GM06990 (cell line): ENCODE data around the gene RASGRP2.

Source experiments
- DNase-seq: peaks from one replicate; pipeline ENCODE4 v3.0.0-alpha.2; 2011; ENCODE audit not compliant: insufficient read length; ENCODE audit errors: extremely low read depth
- H3K27me3 ChIP-seq: replicated peaks from 2 replicates; pipeline ENCODE4 v1.6.0; 2011; ENCODE audit warnings: low read length; ENCODE audit not compliant: control insufficient read depth, insufficient read depth
- H3K36me3 ChIP-seq: 2 replicates; pipeline ENCODE4 v1.5.1; 2011; ENCODE audit warnings: low read length; ENCODE audit not compliant: control insufficient read depth, insufficient read depth
- H3K4me3 ChIP-seq: replicated peaks from 2 replicates; pipeline ENCODE4 v1.5.1; 2011; ENCODE audit warnings: low read depth, mild to moderate bottlenecking, control low read depth, low read length
- TF ChIP-seq, protein P1 (sequence below): IDR thresholded peaks from 2 replicates; pipeline ENCODE4 v1.5.1; 2011; ENCODE audit warnings: low read length, control low read depth, mild to moderate bottlenecking, inconsistent platforms; ENCODE audit not compliant: insufficient read depth, poor library complexity, severe bottlenecking

RASGRP2 gene

DNA sequence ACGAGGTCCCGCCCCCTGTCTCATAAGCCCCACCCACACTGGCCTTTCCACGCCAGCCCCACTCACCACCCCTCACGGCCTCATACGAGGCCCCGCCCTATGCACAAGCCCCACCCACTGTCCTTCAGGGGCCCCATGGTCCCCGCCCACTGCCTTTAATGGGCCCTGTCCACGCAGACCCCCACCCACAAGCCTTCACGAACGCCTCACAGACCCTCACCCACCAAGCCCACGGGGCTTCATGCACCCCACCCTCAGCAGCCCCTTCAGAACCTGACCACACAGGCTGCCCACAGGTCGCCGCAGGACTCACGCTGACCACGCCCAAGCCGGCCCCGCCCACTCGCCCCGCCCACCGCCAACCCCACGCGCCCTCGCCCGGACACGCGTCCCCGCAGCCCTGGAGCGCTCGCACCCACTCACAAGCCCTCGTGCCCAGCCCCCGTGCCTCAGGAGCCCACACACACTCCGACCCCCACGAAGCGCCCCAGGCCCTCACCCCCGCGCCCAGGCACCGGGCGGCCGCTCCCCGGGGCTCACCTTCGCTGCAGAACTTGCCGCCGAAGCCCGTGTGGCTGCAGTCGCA lies 31.4 kb downstream of the RASGRP2 start:
- Histone ChIP-seq H3K36me3 (no peaks in the 10 kb centered on the region), H3K27me3 (no peaks in the 10 kb centered on the region; the same call in none of the 2 replicates), H3K4me3 (no peak overlapping the region)
- TF ChIP-seq, protein P1, sequence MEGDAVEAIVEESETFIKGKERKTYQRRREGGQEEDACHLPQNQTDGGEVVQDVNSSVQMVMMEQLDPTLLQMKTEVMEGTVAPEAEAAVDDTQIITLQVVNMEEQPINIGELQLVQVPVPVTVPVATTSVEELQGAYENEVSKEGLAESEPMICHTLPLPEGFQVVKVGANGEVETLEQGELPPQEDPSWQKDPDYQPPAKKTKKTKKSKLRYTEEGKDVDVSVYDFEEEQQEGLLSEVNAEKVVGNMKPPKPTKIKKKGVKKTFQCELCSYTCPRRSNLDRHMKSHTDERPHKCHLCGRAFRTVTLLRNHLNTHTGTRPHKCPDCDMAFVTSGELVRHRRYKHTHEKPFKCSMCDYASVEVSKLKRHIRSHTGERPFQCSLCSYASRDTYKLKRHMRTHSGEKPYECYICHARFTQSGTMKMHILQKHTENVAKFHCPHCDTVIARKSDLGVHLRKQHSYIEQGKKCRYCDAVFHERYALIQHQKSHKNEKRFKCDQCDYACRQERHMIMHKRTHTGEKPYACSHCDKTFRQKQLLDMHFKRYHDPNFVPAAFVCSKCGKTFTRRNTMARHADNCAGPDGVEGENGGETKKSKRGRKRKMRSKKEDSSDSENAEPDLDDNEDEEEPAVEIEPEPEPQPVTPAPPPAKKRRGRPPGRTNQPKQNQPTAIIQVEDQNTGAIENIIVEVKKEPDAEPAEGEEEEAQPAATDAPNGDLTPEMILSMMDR = no peak
- DNase-seq = no peak

DNA sequence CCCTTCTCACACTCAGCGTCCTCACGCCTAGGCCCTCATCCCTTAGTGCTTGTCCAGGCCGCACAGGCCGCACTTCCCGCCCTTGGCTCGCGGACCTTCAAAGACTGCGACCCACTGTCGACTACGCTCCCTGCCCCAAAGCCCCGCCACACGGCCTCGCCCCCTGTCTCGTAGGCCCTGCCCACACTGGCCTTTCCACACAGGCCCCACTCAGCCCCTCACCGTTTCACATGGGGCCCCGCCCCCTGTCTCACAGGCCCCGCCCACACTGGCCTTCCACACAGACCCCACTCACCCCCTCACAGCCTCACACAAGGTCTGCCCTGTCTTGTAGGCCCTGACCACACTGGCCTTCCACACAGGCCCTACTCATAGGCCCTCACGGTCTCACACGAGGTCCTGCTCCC lies 32.0 kb downstream of the RASGRP2 start:
- no peaks in the 10 kb centered on the region for H3K36me3 ChIP-seq
- H3K27me3 ChIP-seq = no peaks in the 10 kb centered on the region; the same call in none of the 2 replicates
- no peak overlapping the region for H3K4me3 ChIP-seq
- TF ChIP-seq, protein P1 = no peak
- no peak for DNase-seq

DNA sequence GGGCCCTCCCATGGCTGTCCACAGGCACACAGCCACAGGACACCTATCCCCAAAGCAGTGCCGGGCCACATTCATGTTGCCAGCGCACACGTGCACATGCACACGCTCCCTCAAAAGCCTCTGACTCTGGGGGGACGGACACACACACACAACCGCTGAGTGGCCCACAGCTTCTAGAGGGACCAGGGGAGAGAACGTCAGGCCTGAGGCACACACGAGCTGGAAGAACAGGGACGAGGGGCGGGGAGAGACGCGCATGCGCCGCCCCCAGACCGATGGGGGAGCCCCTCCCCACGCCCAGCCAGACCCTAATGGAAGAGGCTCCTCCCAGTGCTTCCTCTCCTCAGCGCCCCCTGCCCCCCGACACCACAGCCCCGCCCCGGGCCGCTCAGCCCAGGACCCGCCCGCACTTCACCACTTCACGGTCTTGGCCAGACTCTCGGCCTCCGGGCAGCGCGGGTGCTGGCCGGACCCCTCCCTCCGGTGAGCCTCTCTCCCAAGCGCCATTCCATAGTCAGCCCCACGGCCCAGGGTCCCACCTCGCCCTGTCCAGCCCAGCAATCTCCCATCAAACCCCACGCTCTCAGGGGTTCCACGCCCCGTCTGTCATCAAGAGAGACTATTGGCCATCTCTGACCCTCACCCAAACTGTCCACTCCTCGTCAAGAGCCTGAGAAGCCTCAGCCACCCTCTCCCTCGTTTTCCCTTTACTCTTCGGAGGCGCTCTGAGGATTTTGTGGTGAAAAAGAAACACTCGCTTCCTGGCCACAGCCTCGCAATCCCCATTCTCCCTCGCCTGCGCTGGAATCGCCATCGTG lies 32.6 kb downstream of the RASGRP2 start:
- Histone ChIP-seq H3K36me3 (no peaks in the 10 kb centered on the region), H3K27me3 (no peaks in the 10 kb centered on the region; the same call in none of the 2 replicates), H3K4me3 (no peak overlapping the region)
- TF ChIP-seq, protein P1 = no peak
- DNase-seq = no peak

DNA sequence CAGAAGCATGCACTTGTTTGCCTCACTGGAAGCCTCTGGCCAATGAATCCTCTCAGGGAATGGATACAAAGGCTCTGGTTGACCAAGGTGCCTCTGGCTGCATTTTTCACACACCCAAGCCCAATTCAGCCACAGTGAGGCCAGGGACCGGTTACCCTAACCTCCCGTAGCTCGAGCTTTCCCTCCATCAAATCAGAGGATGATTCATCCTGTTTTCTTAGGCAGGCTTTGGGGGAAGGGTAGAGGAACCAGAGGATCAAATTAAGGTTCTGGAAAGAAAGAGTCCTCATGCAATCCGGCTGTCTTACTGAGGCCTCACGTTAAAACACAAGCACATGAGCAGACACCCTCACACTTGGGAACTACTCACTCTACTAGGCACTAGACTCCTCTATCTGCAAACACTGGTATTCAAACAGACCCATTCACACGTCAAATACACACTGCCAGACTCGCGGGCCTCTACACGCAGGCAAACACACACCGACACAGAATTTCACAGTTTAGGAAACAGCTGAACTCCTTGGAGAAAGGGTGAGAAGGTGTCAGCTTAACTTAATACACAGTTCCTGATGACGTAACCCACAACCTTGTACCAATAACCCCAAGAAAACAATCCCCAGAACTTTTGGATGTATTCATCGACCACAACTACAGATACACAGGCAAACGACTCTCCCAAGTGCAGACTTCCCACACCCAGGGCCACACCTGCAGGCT lies 33.4 kb downstream of the RASGRP2 start:
- TF ChIP-seq, protein P1 = no peak

DNA sequence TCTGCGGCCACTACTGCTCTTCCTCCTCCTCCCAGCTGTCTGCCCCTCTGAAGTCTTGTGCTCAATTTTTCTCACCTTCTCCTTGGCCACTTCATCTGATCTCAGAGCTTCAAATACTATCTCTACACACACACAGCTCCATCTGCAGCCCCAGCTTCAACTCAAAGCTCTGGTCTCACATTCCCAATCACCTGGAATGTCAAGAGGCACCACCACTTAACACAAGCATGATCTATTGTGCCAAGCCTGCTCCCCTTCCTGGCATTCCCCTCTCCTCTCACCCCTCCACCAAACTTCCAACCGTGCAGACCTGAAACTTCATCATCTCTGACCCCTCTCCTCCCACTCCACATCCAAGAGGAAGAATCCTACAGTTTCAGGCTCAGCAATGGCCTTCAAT lies 38.4 kb downstream of the RASGRP2 start:
- TF ChIP-seq, protein P1 = no peak
- Histone ChIP-seq H3K4me3 (no peak overlapping the region), H3K27me3 (no peaks in the 10 kb centered on the region; the same call in none of the 2 replicates), H3K36me3 (no peaks in the 10 kb centered on the region)
- no peak for DNase-seq

More for the DNA sequence above, 33.4 kb downstream of the RASGRP2 start:
- Histone ChIP-seq H3K4me3 (no peak overlapping the region), H3K27me3 (no peaks in the 10 kb centered on the region; the same call in none of the 2 replicates), H3K36me3 (no peaks in the 10 kb centered on the region)
- DNase-seq = no peak
